GM12801 (cell line): ENCODE results near the gene CD69.

Experiments
- CTCF ChIP-seq: IDR thresholded peaks from one replicate; pipeline ENCODE4 v1.5.1; 2011; ENCODE audit warnings: control low read depth; ENCODE audit not compliant: insufficient read length; ENCODE audit errors: extremely low read depth

The CD69 gene

GRCh38 chr12:9758119-9758518 lies 2.6 kb downstream of the CD69 start:
- no peak for TF ChIP-seq CTCF

- no peak for TF ChIP-seq CTCF
Observed at GRCh38 chr12:9757433-9758025, 3.2 kb downstream of the CD69 start.

GRCh38 chr12:9756706-9757105 lies 4.0 kb downstream of the CD69 start:
- no peak for TF ChIP-seq CTCF

GRCh38 chr12:9756170-9756569 lies 4.5 kb downstream of the CD69 start:
- no peak for TF ChIP-seq CTCF

GRCh38 chr12:9755567-9755966 lies 5.1 kb downstream of the CD69 start:
- TF ChIP-seq CTCF: no peak

GRCh38 chr12:9755035-9755434 lies 5.7 kb downstream of the CD69 start:
- no peak for TF ChIP-seq CTCF

GRCh38 chr12:9754099-9754927 lies 6.4 kb downstream of the CD69 start:
- TF ChIP-seq CTCF: no peak
